Stimulated activated CD4-positive, alpha-beta T cell treated with anti-CD3 and anti-CD28 coated beads, Interleukin-4, amount 100 ng/mL, for 24 hours (primary cell): ENCODE results near the gene CREB5.

Experiments used
- DNase-seq: peaks from one replicate; pipeline ENCODE4 v3.0.0-alpha.2; 2020

CREB5 gene

DNA sequence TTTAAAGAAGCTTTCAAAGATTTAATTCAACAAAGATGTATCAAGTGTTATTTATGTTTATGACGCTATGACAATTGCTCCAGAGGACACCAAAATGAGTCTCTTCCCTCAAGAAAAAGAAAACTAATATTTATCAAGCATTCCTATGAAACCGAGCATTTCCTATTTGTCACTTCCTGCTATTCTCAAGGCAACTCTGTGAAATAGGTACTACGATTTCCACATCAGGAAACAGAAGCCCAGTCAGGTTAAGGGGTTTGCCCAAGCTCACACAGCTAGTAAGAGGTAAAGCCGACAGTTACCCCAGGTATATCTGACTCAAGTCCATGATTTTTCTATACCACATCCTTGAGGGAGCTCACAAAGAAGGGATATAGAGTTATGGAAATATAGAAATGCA is 459.9 kb downstream of the CREB5 start:
- no peak for DNase-seq

- DNase-seq: no peak
Observed at GRCh38 chr7:28873365-28873764, 461.0 kb downstream of the CREB5 start.

GRCh38 chr7:28874001-28874400 is 461.7 kb downstream of the CREB5 start:
- no peak for DNase-seq
